HG03196 (cell line): ENCODE results near the gene C4BPA.

Experiments used
- ATAC-seq: cut with Tn5 transposase; IDR thresholded peaks from one replicate; pipeline ENCODE4 v1.9.1; 2021; ENCODE audit not compliant: unreplicated experiment

C4BPA gene

DNA sequence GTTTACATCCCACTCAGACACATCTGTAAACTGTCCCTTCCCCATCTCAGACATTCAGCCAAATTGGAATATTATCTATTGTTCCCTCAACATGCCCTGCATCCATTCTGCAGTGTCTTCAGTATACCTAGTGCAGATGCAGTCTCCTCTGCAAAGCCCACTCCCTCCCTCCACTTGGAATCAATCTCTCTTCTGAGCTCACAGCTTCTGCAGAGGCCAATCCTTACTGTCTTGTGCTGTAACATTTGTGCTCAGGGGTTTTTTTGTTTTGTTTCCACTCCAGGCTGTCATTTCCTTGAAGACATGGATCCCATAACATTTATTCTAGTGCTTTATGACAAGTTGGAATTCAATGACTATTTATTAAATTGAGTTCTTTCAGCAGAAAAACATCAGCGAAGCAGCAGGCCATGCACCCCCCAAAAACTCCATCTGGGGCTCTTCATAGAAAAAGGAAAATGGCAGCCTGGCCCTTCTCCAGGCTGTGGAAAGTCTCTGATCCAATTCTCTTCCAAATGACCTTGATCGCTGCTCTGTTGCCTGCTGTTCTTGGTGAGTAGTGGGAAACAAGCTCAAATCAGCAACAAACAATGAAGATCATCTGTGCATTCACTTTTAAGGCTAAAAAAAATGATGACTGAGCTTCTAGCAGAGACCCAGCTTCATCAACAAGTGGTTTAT is 8.7 kb downstream of the C4BPA start:
- ATAC-seq, result no peak

GRCh38 chr1:207115269-207115668 is 11.2 kb downstream of the C4BPA start:
- ATAC-seq, result no peak

DNA sequence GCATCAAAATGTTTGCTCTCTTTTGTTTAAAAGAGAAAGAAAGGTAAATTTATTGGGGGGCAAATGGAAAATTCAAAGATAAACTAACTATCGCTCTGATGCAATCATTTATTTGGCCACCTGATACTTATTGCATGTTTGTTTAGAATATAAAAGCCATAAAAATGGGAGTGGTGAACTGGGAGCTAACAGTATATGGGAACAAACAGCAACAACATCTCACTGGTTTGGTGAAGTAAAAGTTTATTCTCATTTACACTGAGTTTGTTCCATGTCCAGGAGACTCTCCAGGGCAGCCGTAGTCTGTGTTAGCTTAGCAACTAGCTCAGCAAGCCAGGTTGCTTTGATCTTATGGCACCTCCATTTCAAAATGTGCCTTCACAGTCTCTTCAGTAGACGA is 20.4 kb downstream of the C4BPA start:
- ATAC-seq, result no peak

DNA sequence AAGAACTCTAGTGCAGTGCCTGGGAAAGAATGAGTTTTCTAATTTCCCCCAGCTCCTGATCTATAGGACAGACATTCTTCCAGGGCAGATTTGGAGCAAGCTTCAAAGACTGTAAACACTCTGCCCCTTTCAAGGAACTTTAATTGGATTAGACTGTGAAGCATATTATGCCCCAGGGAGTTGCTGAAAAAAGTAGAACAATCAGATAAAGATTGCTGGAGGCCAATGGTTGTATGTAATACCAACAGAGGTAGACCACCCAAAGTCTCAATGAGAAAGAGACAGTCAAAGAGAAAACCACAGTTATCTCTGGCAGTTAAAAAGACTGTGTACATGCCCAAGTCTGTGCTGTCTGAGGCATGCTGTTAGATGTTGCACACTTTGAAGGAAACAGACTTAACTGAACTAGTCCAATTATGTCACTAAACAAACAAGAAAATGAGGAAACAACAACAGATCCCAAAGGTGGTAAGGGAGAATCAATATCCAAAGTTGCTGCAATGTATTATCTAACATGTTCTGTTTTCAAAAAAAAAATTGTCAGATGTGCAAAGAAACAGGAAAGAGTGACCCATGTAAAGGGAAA is 24.4 kb downstream of the C4BPA start:
- no peak for ATAC-seq

- no peak for ATAC-seq
These were observed 25.0 kb downstream of the C4BPA start for GRCh38 chr1:207129053-207129452.

GRCh38 chr1:207130252-207131036 is 26.4 kb downstream of the C4BPA start:
- ATAC-seq, result no peak

DNA sequence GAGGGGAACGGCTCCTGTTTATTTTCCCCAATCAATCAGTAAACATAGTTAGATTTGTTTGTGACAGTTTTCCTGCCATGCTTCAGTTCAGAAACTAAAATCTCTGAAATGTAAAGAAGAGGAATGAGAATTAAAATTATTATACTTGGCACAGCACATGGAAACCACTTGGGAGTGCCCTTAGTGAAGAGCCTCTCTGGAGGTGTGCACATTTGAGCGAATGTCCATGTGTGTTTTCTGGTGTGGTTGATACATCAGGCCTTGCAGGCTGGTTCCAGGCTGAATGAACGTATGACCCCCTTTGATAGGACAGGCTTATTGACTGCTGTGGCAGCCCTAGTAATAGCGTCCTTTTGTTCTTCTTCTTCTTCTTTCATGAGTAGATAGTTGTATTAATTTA is 27.1 kb downstream of the C4BPA start:
- no peak for ATAC-seq

DNA sequence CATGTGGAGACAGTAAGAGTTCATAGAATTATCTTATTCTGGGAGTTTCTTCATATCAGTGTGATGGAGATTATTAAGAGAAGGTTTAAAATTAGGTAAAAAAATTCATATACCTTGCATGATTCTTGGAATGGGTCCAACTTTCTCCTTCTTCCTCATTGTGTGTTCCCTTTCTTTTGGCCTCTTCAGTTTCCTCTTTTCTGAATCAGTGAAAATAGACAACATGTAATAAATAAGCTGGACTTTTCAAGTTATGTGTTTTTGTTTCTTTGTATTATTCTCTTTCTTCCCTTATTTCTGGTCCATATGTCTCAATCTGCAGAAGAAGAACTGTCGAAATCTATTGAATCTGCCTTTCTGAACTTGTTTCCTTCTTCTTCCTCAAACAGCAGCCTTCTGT is 30.5 kb downstream of the C4BPA start:
- ATAC-seq, result no peak

DNA sequence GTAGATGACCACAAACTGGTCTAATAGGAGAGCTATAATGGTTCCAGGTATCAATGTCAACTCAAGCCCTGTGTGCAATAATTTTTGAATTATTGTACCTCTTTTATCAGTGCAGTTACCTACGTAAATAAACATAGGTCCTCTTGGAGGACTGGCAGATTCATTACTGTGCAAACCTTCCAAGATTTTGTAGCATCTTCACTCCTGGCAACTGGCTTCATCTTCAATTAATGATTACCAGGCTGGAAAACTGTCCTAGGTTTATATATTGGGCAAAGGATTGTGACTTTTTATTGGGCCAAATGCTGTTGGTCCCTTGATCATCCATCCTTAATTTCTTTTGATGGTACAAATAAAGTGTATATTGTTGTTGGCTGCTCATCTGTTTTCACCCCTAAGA is 35.6 kb downstream of the C4BPA start:
- no peak for ATAC-seq

DNA sequence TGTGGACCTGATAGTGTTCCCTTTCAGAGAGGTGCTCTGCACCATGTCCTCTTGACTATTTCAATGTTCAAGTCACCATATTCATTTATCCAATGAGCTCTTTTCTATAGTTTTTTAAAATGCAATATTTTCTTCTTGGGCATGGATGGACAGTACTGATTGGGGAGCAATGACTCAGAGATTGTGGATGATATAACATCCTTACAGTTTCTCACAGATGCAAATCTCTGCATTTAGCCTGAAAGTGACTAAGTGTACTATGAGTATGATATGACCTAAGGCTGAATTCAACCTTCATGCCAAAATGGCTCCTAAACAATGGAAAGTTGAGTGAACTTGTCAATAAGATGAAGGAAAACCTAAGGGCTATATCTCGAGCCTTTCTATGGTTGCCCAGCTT is 36.5 kb downstream of the C4BPA start:
- ATAC-seq, result no peak

GRCh38 chr1:207145401-207146058 is 41.5 kb downstream of the C4BPA start:
- ATAC-seq, result no peak

DNA sequence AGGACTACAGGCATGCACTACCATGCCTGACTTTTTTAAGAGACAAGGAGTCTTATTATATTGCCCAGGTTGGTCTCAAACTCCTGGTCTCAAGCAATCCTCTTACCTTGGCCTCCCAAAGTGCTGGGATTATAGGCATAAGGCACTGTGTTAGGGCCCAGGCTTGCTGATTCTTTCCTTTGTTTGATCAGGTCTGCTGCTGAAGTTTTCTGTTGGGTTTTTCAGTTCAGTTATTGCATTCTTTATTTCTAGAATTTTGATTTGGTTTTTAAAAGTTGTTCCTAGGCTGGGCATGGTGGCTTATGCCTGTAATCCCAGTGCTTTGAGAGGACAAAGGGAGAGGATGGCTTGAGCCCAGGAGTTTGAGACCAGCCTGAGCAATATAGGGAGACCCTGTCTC is 47.9 kb downstream of the C4BPA start:
- ATAC-seq, result no peak

- ATAC-seq, result no peak
These were observed 48.9 kb downstream of the C4BPA start for GRCh38 chr1:207152792-207153468.

DNA sequence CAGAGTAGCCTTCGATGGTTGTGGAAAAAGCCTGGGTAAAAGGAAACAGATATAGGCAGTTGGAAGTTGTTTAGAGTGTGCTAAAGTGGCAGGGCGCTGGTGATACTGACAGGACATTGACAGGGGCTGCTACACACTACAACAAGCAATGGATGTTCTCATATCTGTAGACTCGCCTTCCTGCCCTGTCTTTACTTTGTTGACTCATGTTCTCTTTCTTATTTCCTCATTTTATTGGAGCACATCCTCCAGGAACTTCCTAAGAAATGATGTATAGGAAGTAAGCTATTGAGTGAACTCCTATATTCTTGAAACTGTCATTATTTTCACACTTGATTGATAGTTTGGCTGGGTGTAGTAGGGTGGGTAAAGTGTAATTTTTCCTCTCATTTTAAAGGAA is 51.0 kb downstream of the C4BPA start:
- no peak for ATAC-seq

DNA sequence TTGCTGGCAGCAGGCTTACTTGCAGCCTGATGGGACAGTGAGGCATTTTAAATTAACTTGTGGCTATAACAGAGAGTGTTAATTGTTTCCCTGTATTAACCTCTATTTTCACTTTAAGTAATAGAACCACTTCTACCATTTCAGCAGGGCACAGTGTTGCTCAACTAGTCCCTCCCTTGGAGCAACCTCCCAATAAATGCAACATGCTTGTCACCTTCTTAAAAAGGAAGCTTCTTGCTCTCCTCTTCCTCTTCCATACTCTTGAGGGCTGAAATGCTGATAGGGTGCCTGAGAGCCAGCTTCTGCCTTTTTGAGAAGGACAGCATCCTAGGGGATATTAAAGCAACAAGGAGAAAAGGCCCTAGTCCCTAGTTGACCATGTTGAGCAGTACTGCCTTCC is 52.1 kb downstream of the C4BPA start:
- ATAC-seq, result no peak

GRCh38 chr1:207156826-207157225 is 52.8 kb downstream of the C4BPA start:
- no peak for ATAC-seq

GRCh38 chr1:207164086-207164485 is 60.1 kb downstream of the C4BPA start:
- ATAC-seq, result no peak

DNA sequence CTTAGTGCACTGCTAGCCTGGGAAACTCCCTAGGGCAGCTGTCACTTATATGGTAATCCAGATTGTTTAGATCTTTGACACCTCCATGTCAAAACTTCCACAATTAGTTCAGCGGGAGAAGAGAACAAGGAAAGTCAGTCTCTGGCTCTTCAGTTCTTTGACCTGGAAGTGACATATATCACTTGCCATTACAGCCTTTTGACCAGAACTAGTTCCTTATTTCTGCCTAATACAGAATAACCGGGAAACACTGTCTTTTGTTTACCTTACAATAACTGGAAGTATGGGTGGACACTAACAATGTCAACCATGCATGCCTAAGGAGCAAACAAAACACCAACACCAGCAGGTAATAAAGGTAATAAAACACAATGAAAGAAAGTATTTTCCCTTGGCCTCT is 68.3 kb downstream of the C4BPA start:
- no peak for ATAC-seq

DNA sequence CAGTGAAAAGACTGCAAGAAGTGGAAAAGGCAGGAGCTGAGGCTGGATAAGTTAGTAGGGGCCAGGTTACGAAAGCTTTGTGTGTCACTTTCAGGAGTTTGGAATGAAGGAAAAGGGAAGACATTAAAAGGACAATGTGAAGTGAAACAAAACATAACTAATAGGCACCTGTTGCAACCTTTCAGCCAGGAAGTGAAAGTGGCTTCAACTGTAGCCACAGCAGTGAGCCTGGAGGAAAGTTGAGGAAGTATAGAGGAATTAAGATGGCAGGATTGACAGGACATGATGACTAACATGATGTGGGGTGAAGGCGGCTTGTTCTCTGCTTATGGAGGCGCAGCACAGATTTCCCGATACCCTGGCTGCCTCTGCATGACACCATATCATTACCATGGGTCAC is 68.9 kb downstream of the C4BPA start:
- no peak for ATAC-seq

GRCh38 chr1:207173396-207173795 is 69.4 kb downstream of the C4BPA start:
- ATAC-seq, result no peak

DNA sequence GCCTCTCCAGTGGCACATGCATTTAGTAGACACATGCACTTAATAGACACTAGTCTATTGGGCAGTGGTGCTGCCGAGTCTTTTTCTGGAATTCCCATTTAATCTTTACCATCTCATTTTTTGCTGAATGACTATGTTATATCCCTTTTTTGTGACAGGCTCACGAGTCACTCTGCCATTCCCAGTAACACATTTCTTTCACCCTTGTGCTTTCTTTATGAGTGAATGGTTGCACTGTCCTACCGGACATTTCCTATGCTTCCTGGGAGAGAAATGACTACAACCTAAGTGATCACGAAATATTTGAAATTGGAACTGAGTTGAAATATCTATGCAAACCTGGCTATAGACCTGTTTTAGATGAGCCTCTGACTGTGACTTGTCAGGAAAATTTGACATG is 70.9 kb downstream of the C4BPA start:
- ATAC-seq, result no peak
